K562 (cell line): Measurements from ENCODE around the gene OPRD1. TPM values are rescaled to one million over a fixed set of nuclear protein-coding genes. Genes with fewer than 3 reads are reported as not detected.
A peak's percentile ranks its signal among the peaks of the same experiment; 100 is the strongest.

Source experiments
- CHCHD3 ChIP-seq: fragments of 250-450 bp; sonication (Bioruptor Pico); IDR thresholded peaks from 2 replicates; pipeline ENCODE4 v2.1.2; 2022; ENCODE audit warnings: mild to moderate bottlenecking
- CREB1 ChIP-seq, 2 experiments: sonication (generic) in 1 of 2; formaldehyde crosslinking in 1 of 2; IDR thresholded peaks; 2 replicates each; pipeline versions ENCODE4 v1.6.1 to v1.8.0; 2012 to 2022; ENCODE audit warnings: inconsistent platforms in 1 of 2, mild to moderate bottlenecking in 1 of 2, missing genetic modification reagents in 1 of 2, moderate library complexity in 1 of 2
- HSF4 ChIP-seq: fragments of 250-450 bp; sonication (Bioruptor Pico); IDR thresholded peaks from 2 replicates; pipeline ENCODE4 v2.1.2; 2022; ENCODE audit warnings: mild to moderate bottlenecking, moderate library complexity, borderline replicate concordance
- JUN ChIP-seq, 2 experiments: sonication (generic) in 1 of 2; formaldehyde crosslinking in 1 of 2; IDR thresholded peaks; 2 replicates each; pipeline versions ENCODE4 v1.6.1 to v1.8.0; 2012 to 2022; ENCODE audit warnings: borderline replicate concordance in 2 of 2, mild to moderate bottlenecking in 2 of 2, improper control_type of control experiment in 1 of 2, low read depth in 1 of 2, low read length in 1 of 2, missing genetic modification reagents in 1 of 2
- KDM2B ChIP-seq: fragments of 250-450 bp; sonication (Bioruptor Pico); IDR thresholded peaks from 2 replicates; pipeline ENCODE4 v1.8.0; 2021; ENCODE audit warnings: mild to moderate bottlenecking, moderate library complexity
- LCOR ChIP-seq: sonication (generic); formaldehyde crosslinking; IDR thresholded peaks from 2 replicates; pipeline ENCODE4 v1.8.0; 2022; ENCODE audit warnings: mild to moderate bottlenecking, missing genetic modification reagents
- NCOA4 ChIP-seq: fragments of 450-650 bp; IDR thresholded peaks from 2 replicates; pipeline ENCODE4 v1.6.1; 2018; ENCODE audit warnings: mild to moderate bottlenecking; ENCODE audit not compliant: partially characterized antibody
- RCOR1 ChIP-seq, 2 experiments: IDR thresholded peaks; 2 replicates each; pipeline ENCODE4 v1.6.1; 2012; ENCODE audit warnings: low read depth in 2 of 2, low read length in 2 of 2, borderline replicate concordance in 1 of 2, improper control_type of control experiment in 1 of 2
- STAG1 ChIP-seq: sonication (generic); formaldehyde crosslinking; IDR thresholded peaks from 2 replicates; pipeline ENCODE4 v1.5.0; 2020; ENCODE audit warnings: missing genetic modification reagents, borderline replicate concordance
- ZC3H11A ChIP-seq: IDR thresholded peaks from 2 replicates; pipeline ENCODE4 v1.6.1; 2012; ENCODE audit warnings: low read depth, low read length, improper control_type of control experiment
- ZNF239 ChIP-seq: fragments of 250-450 bp; sonication (Bioruptor Pico); IDR thresholded peaks from 2 replicates; pipeline ENCODE4 v1.4.0; 2020; ENCODE audit warnings: mild to moderate bottlenecking
- ZNF583 ChIP-seq: fragments of 250-450 bp; sonication (Bioruptor Pico); IDR thresholded peaks from 2 replicates; pipeline ENCODE4 v1.4.0; 2020
- ZNF764 ChIP-seq: fragments of 250-450 bp; sonication (Bioruptor Pico); IDR thresholded peaks from 2 replicates; pipeline ENCODE4 v1.4.0; 2020; ENCODE audit warnings: low read depth, mild to moderate bottlenecking, moderate library complexity
- polyA plus RNA-seq, 8 experiments: library from polyadenylated mRNA; depleted of rRNA in 4 of 8; stranded (reverse) in 5 of 8; unstranded in 3 of 8; fragments of >200 nt; fragmentation: Nextera tagmentation in 2 of 8; fragmentation: Illumina TruSeq in 1 of 8; extraction: Ambion mirVana in 2 of 8; extraction: Trizol in 1 of 8; gene quantifications; 2 replicates each; pipeline versions ENCODE4 v1.2.1 to v1.2.3, GENCODE V29; 2011 to 2014; ENCODE audit warnings: inconsistent platforms in 1 of 8, missing spikeins in 1 of 8
- total RNA-seq, 7 experiments: library from RNA; depleted of rRNA in 6 of 7; stranded (reverse); fragments of >200 nt in 6 of 7; fragmentation: Illumina TruSeq in 2 of 7; extraction: Trizol in 2 of 7; gene quantifications; 2 replicates each; pipeline versions ENCODE4 v1.2.1 to v1.2.3, GENCODE V29; 2011 to 2021; ENCODE audit warnings: low replicate concordance in 1 of 7
- TF ChIP-seq, protein P1 (sequence below): fragments of 450-650 bp; conservative IDR thresholded peaks from 2 replicates; pipeline ENCODE4 v1.6.1; 2016; ENCODE audit warnings: missing genetic modification characterization, low read depth, mild to moderate bottlenecking, missing compliant biosample characterization, moderate library complexity
- TF ChIP-seq, protein P2 (sequence below): fragments of 250-450 bp; sonication (Bioruptor Pico); IDR thresholded peaks from 2 replicates; pipeline ENCODE4 v1.6.1; 2021; ENCODE audit warnings: mild to moderate bottlenecking
- TF ChIP-seq, protein P3 (sequence below): sonication (generic); formaldehyde crosslinking; IDR thresholded peaks from 2 replicates; pipeline ENCODE4 v1.5.0; 2020; ENCODE audit warnings: missing genetic modification reagents
- TF ChIP-seq, protein P4 (sequence below): IDR thresholded peaks from 2 replicates; pipeline ENCODE4 v1.6.1; 2011; ENCODE audit warnings: borderline replicate concordance, low read depth, mild to moderate bottlenecking, moderate library complexity, low read length; ENCODE audit not compliant: insufficient read depth, poor library complexity, severe bottlenecking
- TF ChIP-seq, protein P5 (sequence below): sonication (generic); formaldehyde crosslinking; IDR thresholded peaks from 2 replicates; pipeline ENCODE4 v1.8.1; 2023; ENCODE audit warnings: mild to moderate bottlenecking, missing genetic modification reagents

The OPRD1 gene
- total and polyA plus RNA-seq, 9 of the 15 experiments (the other 6 are each of a cell fraction or from before 2014, with no cell fraction given): under 0.01 to 0.03 (median under 0.01) TPM; not detected in 6

DNA sequence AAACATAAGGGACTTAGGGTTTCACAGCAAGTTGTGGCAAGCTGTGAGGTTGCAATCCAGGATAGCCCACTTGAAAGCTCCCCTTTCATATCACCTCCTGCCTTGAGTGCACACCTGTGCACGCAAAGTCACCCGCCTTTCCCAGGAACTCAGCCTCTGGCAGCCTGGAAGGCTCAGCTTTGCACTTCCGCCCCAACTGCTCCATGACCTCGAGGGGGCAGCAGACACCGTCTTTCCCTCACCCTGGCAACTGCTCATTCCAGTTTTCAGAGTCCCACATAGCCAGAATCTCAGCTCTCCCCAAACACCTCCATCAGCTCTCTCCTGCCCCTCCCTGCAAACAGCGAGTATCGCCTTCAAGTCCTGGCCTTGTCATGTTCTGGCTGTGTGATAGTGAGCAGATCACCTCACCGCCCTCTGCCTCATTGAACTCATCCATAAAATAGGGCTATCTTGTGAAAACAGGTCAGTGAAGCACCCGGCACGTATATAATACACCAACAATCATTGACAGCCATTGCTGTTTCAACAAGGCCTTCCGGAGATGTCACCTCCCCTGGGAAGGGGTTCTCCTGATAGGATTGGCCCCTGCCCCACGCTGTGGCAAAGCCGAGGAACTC lies 70.1 kb downstream of the OPRD1 start (continued):
- TF ChIP-seq CREB1 (IDR thresholded peaks at IDR 0.05): peak; percentile 56; the same call in 1 of the 2 replicates
- no peak for TF ChIP-seq CREB1 (CRISPR knock-in tag; IDR thresholded peaks at IDR 0.05)
- TF ChIP-seq, protein P1, sequence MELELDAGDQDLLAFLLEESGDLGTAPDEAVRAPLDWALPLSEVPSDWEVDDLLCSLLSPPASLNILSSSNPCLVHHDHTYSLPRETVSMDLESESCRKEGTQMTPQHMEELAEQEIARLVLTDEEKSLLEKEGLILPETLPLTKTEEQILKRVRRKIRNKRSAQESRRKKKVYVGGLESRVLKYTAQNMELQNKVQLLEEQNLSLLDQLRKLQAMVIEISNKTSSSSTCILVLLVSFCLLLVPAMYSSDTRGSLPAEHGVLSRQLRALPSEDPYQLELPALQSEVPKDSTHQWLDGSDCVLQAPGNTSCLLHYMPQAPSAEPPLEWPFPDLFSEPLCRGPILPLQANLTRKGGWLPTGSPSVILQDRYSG: no peak
- TF ChIP-seq, protein P2, sequence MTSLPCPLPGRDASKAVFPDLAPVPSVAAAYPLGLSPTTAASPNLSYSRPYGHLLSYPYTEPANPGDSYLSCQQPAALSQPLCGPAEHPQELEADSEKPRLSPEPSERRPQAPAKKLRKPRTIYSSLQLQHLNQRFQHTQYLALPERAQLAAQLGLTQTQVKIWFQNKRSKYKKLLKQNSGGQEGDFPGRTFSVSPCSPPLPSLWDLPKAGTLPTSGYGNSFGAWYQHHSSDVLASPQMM (CRISPR knock-in tag): no peak
- TF ChIP-seq, protein P3, sequence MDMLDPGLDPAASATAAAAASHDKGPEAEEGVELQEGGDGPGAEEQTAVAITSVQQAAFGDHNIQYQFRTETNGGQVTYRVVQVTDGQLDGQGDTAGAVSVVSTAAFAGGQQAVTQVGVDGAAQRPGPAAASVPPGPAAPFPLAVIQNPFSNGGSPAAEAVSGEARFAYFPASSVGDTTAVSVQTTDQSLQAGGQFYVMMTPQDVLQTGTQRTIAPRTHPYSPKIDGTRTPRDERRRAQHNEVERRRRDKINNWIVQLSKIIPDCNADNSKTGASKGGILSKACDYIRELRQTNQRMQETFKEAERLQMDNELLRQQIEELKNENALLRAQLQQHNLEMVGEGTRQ (CRISPR knock-in tag): no peak
- peak; percentile 46 for TF ChIP-seq JUN (IDR thresholded peaks at IDR 0.05; ENCODE audit: borderline replicate concordance, low read depth, low read length)
- TF ChIP-seq JUN (CRISPR knock-in tag; IDR thresholded peaks at IDR 0.05; ENCODE audit: borderline replicate concordance): no peak
- peak; percentile 62; the same call in 1 of the 2 replicates for TF ChIP-seq ZNF583 (CRISPR knock-in tag)
- TF ChIP-seq CHCHD3 (CRISPR knock-in tag): no peak
- TF ChIP-seq LCOR (CRISPR knock-in tag): peak; percentile 98
- TF ChIP-seq, protein P4, sequence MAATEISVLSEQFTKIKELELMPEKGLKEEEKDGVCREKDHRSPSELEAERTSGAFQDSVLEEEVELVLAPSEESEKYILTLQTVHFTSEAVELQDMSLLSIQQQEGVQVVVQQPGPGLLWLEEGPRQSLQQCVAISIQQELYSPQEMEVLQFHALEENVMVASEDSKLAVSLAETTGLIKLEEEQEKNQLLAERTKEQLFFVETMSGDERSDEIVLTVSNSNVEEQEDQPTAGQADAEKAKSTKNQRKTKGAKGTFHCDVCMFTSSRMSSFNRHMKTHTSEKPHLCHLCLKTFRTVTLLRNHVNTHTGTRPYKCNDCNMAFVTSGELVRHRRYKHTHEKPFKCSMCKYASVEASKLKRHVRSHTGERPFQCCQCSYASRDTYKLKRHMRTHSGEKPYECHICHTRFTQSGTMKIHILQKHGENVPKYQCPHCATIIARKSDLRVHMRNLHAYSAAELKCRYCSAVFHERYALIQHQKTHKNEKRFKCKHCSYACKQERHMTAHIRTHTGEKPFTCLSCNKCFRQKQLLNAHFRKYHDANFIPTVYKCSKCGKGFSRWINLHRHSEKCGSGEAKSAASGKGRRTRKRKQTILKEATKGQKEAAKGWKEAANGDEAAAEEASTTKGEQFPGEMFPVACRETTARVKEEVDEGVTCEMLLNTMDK: no peak
- peak; percentile 92 to 98 for TF ChIP-seq RCOR1 (IDR thresholded peaks at IDR 0.05; ENCODE audit: borderline replicate concordance in 1 of 2, low read depth in 2 of 2, low read length in 2 of 2)
- TF ChIP-seq ZNF239 (CRISPR knock-in tag): peak; percentile 83
- TF ChIP-seq STAG1: peak; percentile 99
- no peak for TF ChIP-seq NCOA4
- TF ChIP-seq, protein P5, sequence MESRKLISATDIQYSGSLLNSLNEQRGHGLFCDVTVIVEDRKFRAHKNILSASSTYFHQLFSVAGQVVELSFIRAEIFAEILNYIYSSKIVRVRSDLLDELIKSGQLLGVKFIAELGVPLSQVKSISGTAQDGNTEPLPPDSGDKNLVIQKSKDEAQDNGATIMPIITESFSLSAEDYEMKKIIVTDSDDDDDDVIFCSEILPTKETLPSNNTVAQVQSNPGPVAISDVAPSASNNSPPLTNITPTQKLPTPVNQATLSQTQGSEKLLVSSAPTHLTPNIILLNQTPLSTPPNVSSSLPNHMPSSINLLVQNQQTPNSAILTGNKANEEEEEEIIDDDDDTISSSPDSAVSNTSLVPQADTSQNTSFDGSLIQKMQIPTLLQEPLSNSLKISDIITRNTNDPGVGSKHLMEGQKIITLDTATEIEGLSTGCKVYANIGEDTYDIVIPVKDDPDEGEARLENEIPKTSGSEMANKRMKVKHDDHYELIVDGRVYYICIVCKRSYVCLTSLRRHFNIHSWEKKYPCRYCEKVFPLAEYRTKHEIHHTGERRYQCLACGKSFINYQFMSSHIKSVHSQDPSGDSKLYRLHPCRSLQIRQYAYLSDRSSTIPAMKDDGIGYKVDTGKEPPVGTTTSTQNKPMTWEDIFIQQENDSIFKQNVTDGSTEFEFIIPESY (CRISPR knock-in tag): peak; percentile 78
- no peak for TF ChIP-seq KDM2B (CRISPR knock-in tag)
- no peak for TF ChIP-seq ZNF764 (CRISPR knock-in tag)
- 0 out of 2 replicates have a peak, but pooled peaks have one; percentile 79 for TF ChIP-seq HSF4 (CRISPR knock-in tag)
- TF ChIP-seq ZC3H11A: 0 out of 2 replicates have a peak, but pooled peaks have one; percentile 66
